GM19467 (cell line): ENCODE measurements around the gene CDKAL1.

Experiments
- ATAC-seq: cut with Tn5 transposase; IDR thresholded peaks from one replicate; pipeline ENCODE4 v1.9.1; 2021; ENCODE audit warnings: mild to moderate bottlenecking, moderate library complexity; ENCODE audit not compliant: unreplicated experiment

CDKAL1 gene

GRCh38 chr6:20946022-20946421 lies 411.8 kb downstream of the CDKAL1 start:
- ATAC-seq = peak; percentile 94

GRCh38 chr6:20946890-20947289 lies 412.6 kb downstream of the CDKAL1 start:
- ATAC-seq = no peak

- ATAC-seq = no peak
Measured at GRCh38 chr6:20947977-20948376, 413.7 kb downstream of the CDKAL1 start.

DNA sequence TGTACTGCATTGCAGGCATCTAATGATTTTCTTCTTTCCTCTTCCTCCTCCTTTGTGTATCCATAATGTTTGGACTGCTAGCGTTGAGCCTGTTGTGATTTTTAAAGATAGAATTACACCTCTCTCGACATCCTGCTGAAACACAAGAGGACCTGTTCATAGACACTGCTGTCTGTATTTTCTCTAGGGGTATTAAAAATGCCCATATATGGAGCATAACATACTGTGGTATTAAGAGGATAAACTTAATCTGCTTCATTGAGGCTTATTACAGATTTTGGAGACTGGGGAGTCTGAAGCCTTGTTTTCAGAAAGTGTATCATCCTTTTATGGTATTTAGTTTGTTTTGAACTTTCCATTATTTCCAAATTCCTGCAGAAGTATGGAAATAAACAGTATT lies 414.3 kb downstream of the CDKAL1 start:
- no peak for ATAC-seq

DNA sequence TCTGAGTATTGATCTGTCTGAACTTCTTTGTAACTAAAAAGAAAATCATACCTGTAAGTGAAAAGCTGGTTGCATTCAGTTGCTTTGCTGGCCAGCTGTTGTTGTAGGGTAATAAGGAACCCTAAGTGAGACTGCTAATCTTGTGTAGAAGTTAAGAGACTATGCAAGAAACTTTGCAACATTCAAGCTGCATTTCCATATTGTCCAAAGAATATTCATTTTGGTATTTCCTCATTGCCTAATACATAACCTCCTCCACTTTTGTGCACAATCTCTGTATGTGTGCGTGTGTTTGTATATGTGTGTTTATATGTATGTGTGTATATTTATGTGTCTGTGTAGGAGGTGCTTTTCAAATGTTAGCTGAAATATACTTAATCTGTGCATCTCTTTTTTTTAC lies 414.9 kb downstream of the CDKAL1 start:
- ATAC-seq = no peak

GRCh38 chr6:20952699-20953474 lies 418.6 kb downstream of the CDKAL1 start:
- ATAC-seq = no peak

DNA sequence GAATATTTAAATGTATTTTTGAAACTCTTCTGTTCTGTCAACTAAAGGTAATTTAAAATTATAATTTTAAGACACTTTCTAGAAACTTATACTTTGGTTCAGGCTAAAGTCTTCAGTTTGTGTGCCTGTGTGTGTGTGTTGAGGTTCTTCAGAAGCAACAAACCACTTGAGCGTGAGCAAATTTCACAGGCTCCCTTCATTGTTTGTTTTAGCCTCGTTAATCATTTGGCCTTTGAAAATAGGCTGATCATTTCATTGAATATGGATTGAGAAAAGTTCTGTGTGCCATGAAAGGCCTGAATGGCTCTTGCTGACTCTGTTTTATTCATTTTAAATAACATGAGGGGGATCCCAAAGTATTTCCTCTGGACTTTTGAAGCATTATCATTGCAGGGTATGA lies 420.1 kb downstream of the CDKAL1 start:
- no peak for ATAC-seq

DNA sequence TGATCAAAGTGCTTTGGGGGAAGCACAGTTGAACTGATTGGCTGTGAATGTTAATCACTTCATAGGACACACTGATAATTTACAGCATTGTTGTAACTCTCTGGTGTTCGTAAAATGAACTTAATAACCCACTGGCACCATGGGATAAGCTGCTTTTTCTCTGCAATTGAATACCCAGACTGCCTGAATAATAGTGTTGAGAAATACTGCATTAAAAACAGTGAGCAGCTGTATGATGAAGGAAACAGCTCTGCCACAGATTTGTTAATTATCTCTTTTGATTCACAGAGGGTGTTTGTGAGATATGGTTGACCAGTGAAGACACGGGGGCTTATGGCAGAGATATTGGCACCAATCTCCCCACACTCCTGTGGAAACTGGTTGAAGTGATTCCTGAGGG lies 420.9 kb downstream of the CDKAL1 start:
- no peak for ATAC-seq

DNA sequence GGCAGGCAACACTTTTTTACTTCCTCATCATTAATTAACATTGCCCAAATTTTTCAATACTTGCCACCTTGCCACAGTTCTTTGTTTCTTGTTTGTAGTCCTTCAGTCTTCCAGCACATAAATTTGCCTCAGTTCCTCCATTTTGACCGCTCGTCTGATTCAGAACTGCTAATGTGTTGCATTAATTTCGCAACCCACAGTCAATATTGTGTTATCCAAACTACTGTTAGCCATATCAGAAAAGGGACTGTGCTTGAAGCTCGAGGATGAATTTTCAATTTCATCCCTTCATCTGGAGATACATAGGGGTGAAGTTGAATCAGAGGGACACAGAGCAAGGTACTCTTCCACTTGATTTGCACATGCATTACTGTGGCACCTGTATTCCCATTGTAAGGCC lies 421.5 kb downstream of the CDKAL1 start:
- ATAC-seq = no peak

- no peak for ATAC-seq
Measured at GRCh38 chr6:20960067-20960466, 425.8 kb downstream of the CDKAL1 start.

DNA sequence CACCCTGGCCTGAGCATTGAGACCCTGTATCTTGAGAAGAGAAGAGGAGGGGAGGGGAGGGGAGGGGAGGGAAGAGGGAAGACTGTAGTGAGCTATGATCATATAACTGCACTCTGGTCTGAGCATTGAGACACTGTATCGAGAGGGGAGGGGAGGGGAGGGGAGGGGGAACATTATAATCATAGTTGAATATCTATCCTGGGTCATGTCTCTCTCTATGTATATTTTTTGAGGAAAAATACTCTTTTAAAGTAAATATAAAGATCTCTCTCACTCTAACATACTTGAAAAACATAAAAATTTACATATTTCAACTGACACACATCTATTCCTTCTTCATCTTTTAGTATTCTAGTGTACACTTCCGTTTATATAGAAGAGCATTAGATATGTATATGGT lies 431.0 kb downstream of the CDKAL1 start:
- no peak for ATAC-seq

GRCh38 chr6:20965915-20966314 lies 431.7 kb downstream of the CDKAL1 start:
- ATAC-seq = no peak

DNA sequence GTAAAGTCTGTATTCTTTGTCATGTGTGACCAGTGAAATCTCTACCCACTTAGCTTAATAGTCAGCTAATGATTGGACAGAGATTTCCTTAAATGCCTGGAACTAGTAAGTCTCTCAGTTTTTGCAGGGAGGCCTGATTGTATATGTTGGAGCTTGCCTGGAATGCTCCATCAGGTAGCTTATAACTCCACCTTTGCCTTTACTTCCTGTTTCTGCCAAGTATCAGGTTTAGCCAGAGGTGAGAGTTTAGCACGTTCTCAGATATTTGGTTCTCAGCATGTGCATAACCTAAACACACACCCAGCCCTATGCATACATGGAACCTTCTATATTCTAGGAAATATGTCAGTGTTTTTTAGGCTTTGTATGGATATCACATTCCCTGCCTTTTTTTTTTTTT lies 435.3 kb downstream of the CDKAL1 start:
- ATAC-seq = no peak

DNA sequence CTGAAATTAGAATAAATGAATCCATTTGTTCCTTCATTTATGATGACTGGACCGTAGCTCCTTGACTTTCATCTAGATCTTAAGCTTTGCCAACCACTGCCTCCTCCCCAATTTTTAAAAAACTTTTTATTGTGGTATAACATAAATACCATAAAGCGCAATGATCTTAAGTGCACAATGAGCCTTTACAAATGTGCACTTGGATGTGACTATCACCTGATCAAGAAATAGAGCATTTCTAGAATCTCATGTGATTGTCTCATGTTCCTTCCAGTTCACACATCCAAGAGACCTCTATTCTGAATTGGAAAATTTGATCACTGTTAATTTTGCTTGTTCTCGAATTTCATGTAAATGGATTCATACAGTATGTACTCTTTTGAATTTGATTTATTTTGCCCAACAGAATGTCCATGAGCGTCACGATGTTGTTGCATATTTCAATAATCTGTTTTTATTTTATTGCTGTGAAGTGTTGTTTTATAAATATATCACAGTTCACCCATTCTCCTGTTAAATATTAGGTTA lies 442.2 kb downstream of the CDKAL1 start:
- ATAC-seq = no peak

- peak; percentile 72 for ATAC-seq
Measured at GRCh38 chr6:20978151-20978614, 443.9 kb downstream of the CDKAL1 start.

- no peak for ATAC-seq
Measured at GRCh38 chr6:20979076-20979475, 444.8 kb downstream of the CDKAL1 start.

- no peak for ATAC-seq
Measured at GRCh38 chr6:20983961-20984360, 449.7 kb downstream of the CDKAL1 start.

- no peak for ATAC-seq
Measured at GRCh38 chr6:20985821-20986220, 451.6 kb downstream of the CDKAL1 start.

DNA sequence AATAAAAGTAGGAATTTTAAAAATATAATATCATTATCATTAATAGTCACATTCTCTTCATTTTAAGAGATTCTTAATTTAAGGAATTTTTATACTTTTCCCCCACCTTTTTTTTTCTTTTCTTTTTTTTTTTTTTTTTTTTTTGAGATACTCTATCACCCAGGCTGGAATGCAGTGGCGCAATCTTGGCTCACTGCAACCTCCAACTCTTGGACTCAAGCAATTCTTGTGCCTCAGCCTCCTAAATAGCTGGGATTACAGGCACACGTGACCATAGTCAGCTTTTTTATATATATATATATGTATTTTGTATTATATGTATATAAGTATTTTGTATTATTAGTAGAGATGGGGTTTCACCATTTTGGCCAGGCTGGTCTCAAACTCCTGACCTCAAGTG lies 457.7 kb downstream of the CDKAL1 start:
- no peak for ATAC-seq

- ATAC-seq = no peak
Measured at GRCh38 chr6:20996099-20996498, 461.8 kb downstream of the CDKAL1 start.

DNA sequence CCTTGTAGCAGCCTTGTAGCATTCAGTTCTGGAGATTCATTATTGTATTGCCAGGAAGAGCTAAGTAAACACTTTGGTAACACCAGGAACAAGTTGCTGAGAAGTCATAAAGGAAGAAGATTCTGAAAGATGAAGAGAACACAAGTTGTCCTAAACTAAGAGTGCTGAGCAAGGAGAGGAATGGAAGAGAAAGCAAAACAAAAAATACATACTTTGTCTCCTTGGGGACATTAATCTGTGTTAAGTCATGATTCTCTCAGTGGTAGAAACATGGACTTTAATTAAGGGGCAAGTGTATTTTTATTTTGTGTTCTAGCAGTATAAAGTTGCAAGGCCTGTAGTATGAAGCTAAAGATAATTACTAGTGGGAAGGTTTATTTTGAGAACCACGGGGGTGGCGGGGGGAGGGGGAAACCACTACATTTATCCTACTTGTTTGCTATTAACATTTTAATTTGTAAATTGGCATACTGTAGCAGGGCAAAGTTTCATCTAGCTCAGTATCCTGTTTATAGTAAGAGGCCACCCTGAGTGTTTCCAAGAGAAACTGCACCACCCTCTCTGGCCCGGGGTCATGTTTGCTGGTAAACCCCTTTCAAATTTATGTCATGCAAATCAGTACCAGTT lies 463.0 kb downstream of the CDKAL1 start:
- ATAC-seq = no peak

DNA sequence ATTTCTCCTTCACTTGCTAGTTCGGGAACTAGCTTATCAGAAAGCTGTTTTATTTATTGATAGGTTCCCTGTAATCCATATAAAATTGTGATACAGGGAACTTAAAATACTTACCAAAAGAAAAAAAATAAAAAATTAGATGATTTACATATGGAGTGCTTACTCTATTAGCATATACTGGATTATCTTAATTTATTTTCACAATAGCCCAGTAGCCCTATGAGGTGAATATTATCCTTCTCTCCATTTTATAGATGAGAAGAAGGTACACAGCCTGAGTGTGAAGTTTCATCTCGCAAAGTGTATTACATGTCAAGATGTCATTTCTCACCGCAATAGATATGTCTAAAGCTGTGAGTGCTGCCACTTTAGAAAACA lies 463.5 kb downstream of the CDKAL1 start:
- ATAC-seq = no peak
